ENCODE measurements around the gene GNG7. TPM values are rescaled to one million over a fixed set of nuclear protein-coding genes. Genes with fewer than 3 reads are reported as not detected.

Gene GNG7
- total RNA-seq, 1 donor from 2014 or later, result 1.8 TPM

- Histone ChIP-seq H4K20me1 (ENCODE audit: insufficient read depth, low read length) (no peaks in the 10 kb centered on the region), H3K9ac (ENCODE audit: low read length) (no peak overlapping the region), H2AFZ (ENCODE audit: low read depth, low read length) (no peak overlapping the region), H3K27me3 (ENCODE audit: insufficient read depth, low read length) (peaks cover 32% of the 10 kb centered on the region), H3K27ac (ENCODE audit: low read depth, low read length) (no peak overlapping the region), H3K4me2 (ENCODE audit: low read length) (no peak overlapping the region), H3K36me3 (ENCODE audit: insufficient read depth, low read length) (no peaks in the 10 kb centered on the region), H3K9me3 (ENCODE audit: insufficient read depth, low read depth, low read length) (no peaks in the 10 kb centered on the region), H3K4me1 (ENCODE audit: insufficient read depth, low read length) (no peaks in the 10 kb centered on the region), H3K79me2 (ENCODE audit: insufficient read depth, low read length) (no peaks in the 10 kb centered on the region), H3K4me3 (ENCODE audit: insufficient read depth, low read depth, low read length) (no peak overlapping the region)
- DNase-seq (ENCODE audit: low read depth), result no peak
- Mint-ChIP-seq H3K9me3 (ENCODE audit: unreplicated experiment) (no peaks in the 10 kb centered on the region), H3K36me3 (ENCODE audit: low read depth, unreplicated experiment) (no peaks in the 10 kb centered on the region), H3K27me3 (ENCODE audit: low read depth, unreplicated experiment) (peaks cover 16% of the 10 kb centered on the region), H3K4me3 (ENCODE audit: unreplicated experiment) (peak overlapping the region; percentile 62), H3K4me1 (ENCODE audit: low read depth, unreplicated experiment) (no peaks in the 10 kb centered on the region), H3K27ac (ENCODE audit: unreplicated experiment) (no peak overlapping the region)
- FAIRE-seq, result no peak
- TF ChIP-seq CTCF (IDR thresholded peaks at IDR 0.05; ENCODE audit: insufficient read depth, low read depth, low read length) (no peak), EZH2 (IDR thresholded peaks at IDR 0.05; ENCODE audit: insufficient read depth, low read length) (no peak)
Observed at GRCh38 chr19:2701361-2702169, 929 bp downstream of the GNG7 start.

GRCh38 chr19:2700660-2701360 is 1.7 kb downstream of the GNG7 start:
- H3K9me3 ChIP-seq (ENCODE audit: insufficient read depth, low read depth, low read length), result no peaks in the 10 kb centered on the region
- no peaks in the 10 kb centered on the region for H3K79me2 ChIP-seq (ENCODE audit: insufficient read depth, low read length)
- H3K27me3 Mint-ChIP-seq (ENCODE audit: low read depth, unreplicated experiment), result peaks cover 16% of the 10 kb centered on the region
- no peak overlapping the region for H3K4me2 ChIP-seq (ENCODE audit: low read length)
- DNase-seq (ENCODE audit: low read depth), result no peak
- no peak overlapping the region for H3K9ac ChIP-seq (ENCODE audit: low read length)
- H3K4me3 Mint-ChIP-seq (ENCODE audit: unreplicated experiment), result no peak overlapping the region
- H3K27ac Mint-ChIP-seq (ENCODE audit: unreplicated experiment), result no peak overlapping the region
- H4K20me1 ChIP-seq (ENCODE audit: insufficient read depth, low read length), result no peaks in the 10 kb centered on the region
- H3K4me3 ChIP-seq (ENCODE audit: insufficient read depth, low read depth, low read length), result no peak overlapping the region
- H3K4me1 Mint-ChIP-seq (ENCODE audit: low read depth, unreplicated experiment), result no peaks in the 10 kb centered on the region
- peaks cover 32% of the 10 kb centered on the region for H3K27me3 ChIP-seq (ENCODE audit: insufficient read depth, low read length)
- no peaks in the 10 kb centered on the region for H3K9me3 Mint-ChIP-seq (ENCODE audit: unreplicated experiment)
- no peak for FAIRE-seq
- TF ChIP-seq EZH2 (IDR thresholded peaks at IDR 0.05; ENCODE audit: insufficient read depth, low read length) (no peak), CTCF (IDR thresholded peaks at IDR 0.05; ENCODE audit: insufficient read depth, low read depth, low read length) (no peak)
- H3K36me3 Mint-ChIP-seq (ENCODE audit: low read depth, unreplicated experiment), result no peaks in the 10 kb centered on the region
- H3K4me1 ChIP-seq (ENCODE audit: insufficient read depth, low read length), result no peaks in the 10 kb centered on the region
- H2AFZ ChIP-seq (ENCODE audit: low read depth, low read length), result no peak overlapping the region
- H3K27ac ChIP-seq (ENCODE audit: low read depth, low read length), result no peak overlapping the region
- no peaks in the 10 kb centered on the region for H3K36me3 ChIP-seq (ENCODE audit: insufficient read depth, low read length)

Measured in astrocyte (in vitro differentiated cells and primary cell).